Calu3 (cell line): ENCODE measurements around the gene PLCL2. TPM values are rescaled to one million over a fixed set of nuclear protein-coding genes. Genes with fewer than 3 reads are reported as not detected.

Experiments used
- Bru-seq: library from RNA; stranded (reverse); fragments of 400-500 nt; gene quantifications from one replicate; lab custom pipeline; 2021; lab: Mats Ljungman, UMichigan
- BruChase-seq, 2 experiments: library from RNA; stranded (reverse); fragments of 400-500 nt; gene quantifications; one replicate each; lab custom pipeline; 2021; lab: Mats Ljungman, UMichigan
- BruUV-seq: library from RNA; stranded (reverse); fragments of 400-500 nt; replicated peaks from 2 replicates; lab custom pipeline; 2021; lab: Mats Ljungman, UMichigan
- CTCF ChIA-PET: fragments of 300-600 bp; sonication (Branson Sonifier 250); formaldehyde crosslinking; loops from one replicate; lab custom pipeline; 2022; ENCODE audit warnings: antibody characterized with exemption; lab: Charles Lee
- DNase-seq: peaks from one replicate; pipeline ENCODE4 v3.0.0; 2022
- H3K27ac Mint-ChIP-seq: one replicate; pipeline ENCODE4 v1.8.0; 2022; ENCODE audit warnings: mixed read lengths; ENCODE audit not compliant: unreplicated experiment
- H3K27me3 Mint-ChIP-seq: one replicate; pipeline ENCODE4 v1.8.0; 2022; ENCODE audit warnings: mixed read lengths; ENCODE audit not compliant: unreplicated experiment
- H3K36me3 Mint-ChIP-seq: one replicate; pipeline ENCODE4 v1.8.0; 2022; ENCODE audit warnings: mild to moderate bottlenecking, moderate library complexity, mixed read lengths; ENCODE audit not compliant: insufficient read depth, unreplicated experiment
- H3K4me1 Mint-ChIP-seq: one replicate; pipeline ENCODE4 v1.8.0; 2022; ENCODE audit warnings: mild to moderate bottlenecking, low read depth, mixed read lengths; ENCODE audit not compliant: unreplicated experiment
- H3K4me3 Mint-ChIP-seq: one replicate; pipeline ENCODE4 v1.8.0; 2022; ENCODE audit warnings: mild to moderate bottlenecking, low read depth, moderate library complexity, mixed read lengths; ENCODE audit not compliant: unreplicated experiment
- H3K9me3 Mint-ChIP-seq: one replicate; pipeline ENCODE4 v1.8.0; 2022; ENCODE audit warnings: low read depth, mixed read lengths; ENCODE audit not compliant: unreplicated experiment
- CTCF ChIP-seq: fragments of 200-600 bp; IDR thresholded peaks from one replicate; pipeline ENCODE4 v1.8.0; 2022; ENCODE audit warnings: antibody characterized with exemption; ENCODE audit not compliant: unreplicated experiment
- intact Hi-C: fragments of 100-400 bp; cut with micrococcal nuclease; formaldehyde crosslinking; loops from one replicate; pipeline ENCODE4 v1.10.0; 2022; ENCODE audit not compliant: unreplicated experiment
- long read RNA-seq: library from polyadenylated mRNA; stranded (forward); transcript quantifications from one replicate; pipeline ENCODE4 v2.0.0, GENCODE V29; 2022
- total RNA-seq: library from RNA; stranded (reverse); gene quantifications from 2 replicates; pipeline ENCODE4 v1.2.3, GENCODE V29; 2022

PLCL2 gene
- total RNA-seq (5.4 and 5.8 TPM in 2 replicates), Bru-seq, nascent RNA (percentile 63 among the genes with signal in this experiment), BruChase-seq, experiment 1, labeled RNA remaining after a 6-hour chase (percentile 39 among the genes with signal in this experiment), BruChase-seq, experiment 2, labeled RNA remaining after a 2-hour chase (percentile 42 among the genes with signal in this experiment)
- long read RNA-seq, partial matches to known transcripts, result 3 of 29 reads
- long read RNA-seq, other reads (novel, unspliced or antisense), result 26 of 29 reads

GRCh38 chr3:16884748-16885592 lies at the start of gene PLCL2:
TSS of gene PLCL2 (plus strand) at chr3:16884955. CDS start at chr3:16885040, 85 bp downstream.
- peak within 1 kb of the TSS; percentile 79 for H3K4me3 Mint-ChIP-seq
- TF ChIP-seq CTCF, result no peak
- H3K9me3 Mint-ChIP-seq, result no peaks in the 10 kb centered on the region
- DNase-seq, result peak; percentile 35
- H3K27ac Mint-ChIP-seq, result peak within 1 kb of the TSS; percentile 31
- no peaks in the 10 kb centered on the region for H3K27me3 Mint-ChIP-seq
- intact Hi-C loops, result loop anchor here (5.0 to 10.0 kb wide), 4 partner anchors 127 to 350 kb away; partner anchors contain the start of gene DAZL
- peaks cover 20% of the 10 kb centered on the region for H3K36me3 Mint-ChIP-seq
- no TSS peak for BruUV-seq
- peaks cover 22% of the 10 kb centered on the region for H3K4me1 Mint-ChIP-seq
- CTCF ChIA-PET, result interaction anchor here (0.6 to 1.2 kb wide), 4 partner anchors 9 to 150 kb away, joined by 3 to 5 read pairs (median 4); no protein-coding TSS in a partner anchor

- TF ChIP-seq CTCF, result no peak
- H3K27ac Mint-ChIP-seq, result no peak overlapping the region
- H3K4me3 Mint-ChIP-seq, result no peak overlapping the region
- H3K9me3 Mint-ChIP-seq, result no peaks in the 10 kb centered on the region
- intact Hi-C loops, result no loop called here
- CTCF ChIA-PET, result no interaction called here
- H3K36me3 Mint-ChIP-seq, result no peaks in the 10 kb centered on the region
- no peaks in the 10 kb centered on the region for H3K4me1 Mint-ChIP-seq
- H3K27me3 Mint-ChIP-seq, result no peaks in the 10 kb centered on the region
- DNase-seq, result no peak
- no TSS peak for BruUV-seq
Observed at GRCh38 chr3:16836505-16837237, 48.1 kb upstream of the PLCL2 start.

GRCh38 chr3:16837602-16838001 lies 47.2 kb upstream of the PLCL2 start:
- Mint-ChIP-seq H3K9me3 (no peaks in the 10 kb centered on the region), H3K27me3 (no peaks in the 10 kb centered on the region), H3K4me3 (no peak overlapping the region), H3K36me3 (no peaks in the 10 kb centered on the region), H3K4me1 (no peaks in the 10 kb centered on the region), H3K27ac (no peak overlapping the region)
- CTCF ChIA-PET, result no interaction called here
- no TSS peak for BruUV-seq
- DNase-seq, result no peak
- no peak for TF ChIP-seq CTCF
- intact Hi-C loops, result no loop called here

GRCh38 chr3:16838561-16838960 lies 46.2 kb upstream of the PLCL2 start:
- BruUV-seq, result no TSS peak
- Mint-ChIP-seq H3K4me3 (no peak overlapping the region), H3K27me3 (no peaks in the 10 kb centered on the region), H3K36me3 (no peaks in the 10 kb centered on the region), H3K4me1 (no peaks in the 10 kb centered on the region), H3K9me3 (no peaks in the 10 kb centered on the region), H3K27ac (no peak overlapping the region)
- CTCF ChIA-PET, result no interaction called here
- DNase-seq, result no peak
- intact Hi-C loops, result no loop called here
- TF ChIP-seq CTCF, result no peak
